GM19467 (cell line): ENCODE data around the gene XPNPEP3.
"Not testable (repeated sequence)": the region's sequence is repeated elsewhere in the genome, so short reads cannot be mapped to it uniquely, and the experiment has no call there.

ENCODE experiments used
- ATAC-seq: cut with Tn5 transposase; IDR thresholded peaks from one replicate; pipeline ENCODE4 v1.9.1; 2021; ENCODE audit warnings: mild to moderate bottlenecking, moderate library complexity; ENCODE audit not compliant: unreplicated experiment

Gene XPNPEP3

GRCh38 chr22:40855979-40856512 is 902 bp upstream of the XPNPEP3 start:
- peak; percentile 11 for ATAC-seq

- ATAC-seq, result no peak
Observed at GRCh38 chr22:40857309-40857855, 434 bp downstream of the XPNPEP3 start.

- ATAC-seq, result no peak
Observed at GRCh38 chr22:40862013-40862412, 5.1 kb downstream of the XPNPEP3 start, which contains the start of gene DNAJB7. Gene DNAJB7 (minus strand): TSS chr22:40862113. CDS start chr22:40861994, 119 bp downstream.

GRCh38 chr22:40862537-40862936 is 5.6 kb downstream of the XPNPEP3 start:
- no peak for ATAC-seq

GRCh38 chr22:40867109-40867508 is 10.2 kb downstream of the XPNPEP3 start:
- ATAC-seq, result no peak

GRCh38 chr22:40868379-40868778 is 11.4 kb downstream of the XPNPEP3 start:
- ATAC-seq, result not testable (repeated sequence)

- ATAC-seq, result no peak
Observed at GRCh38 chr22:40874016-40874415, 17.1 kb downstream of the XPNPEP3 start.

- ATAC-seq, result no peak
Observed at GRCh38 chr22:40875111-40875510, 18.2 kb downstream of the XPNPEP3 start.

GRCh38 chr22:40876907-40877306 is 20.0 kb downstream of the XPNPEP3 start:
- no peak for ATAC-seq

- ATAC-seq, result no peak
Observed at GRCh38 chr22:40877488-40877887, 20.5 kb downstream of the XPNPEP3 start.

GRCh38 chr22:40878922-40879321 is 22.0 kb downstream of the XPNPEP3 start:
- ATAC-seq, result no peak

- no peak for ATAC-seq
Observed at GRCh38 chr22:40889116-40889515, 32.2 kb downstream of the XPNPEP3 start.

GRCh38 chr22:40890881-40891280 is 33.9 kb downstream of the XPNPEP3 start:
- ATAC-seq, result no peak

- no peak for ATAC-seq
Observed at GRCh38 chr22:40894417-40894816, 37.5 kb downstream of the XPNPEP3 start.

- no peak for ATAC-seq
Observed at GRCh38 chr22:40898850-40899357, 42.0 kb downstream of the XPNPEP3 start.

GRCh38 chr22:40904101-40904500 is 47.2 kb downstream of the XPNPEP3 start:
- ATAC-seq, result no peak

GRCh38 chr22:40908895-40909294 is 51.9 kb downstream of the XPNPEP3 start:
- ATAC-seq, result no peak

GRCh38 chr22:40911772-40912171 is 54.8 kb downstream of the XPNPEP3 start:
- ATAC-seq, result no peak

- not testable (repeated sequence) for ATAC-seq
Observed at GRCh38 chr22:40912987-40913386, 56.0 kb downstream of the XPNPEP3 start.

- no peak for ATAC-seq
Observed at GRCh38 chr22:40919446-40919845, 62.5 kb downstream of the XPNPEP3 start.

GRCh38 chr22:40920526-40920925 is 63.6 kb downstream of the XPNPEP3 start:
- no peak for ATAC-seq

- no peak for ATAC-seq
Observed at GRCh38 chr22:40922484-40923303, 65.7 kb downstream of the XPNPEP3 start.
